ENCODE results near the gene NFKBIL1. TPM values are rescaled to one million over a fixed set of nuclear protein-coding genes. Genes with fewer than 3 reads are reported as not detected.
A peak's percentile ranks its signal among the peaks of the same experiment; 100 is the strongest.

The NFKBIL1 gene
- total RNA-seq, 1 experiment from 2014 or later = 21.8 TPM

GRCh38 chr6:31540640-31541039 is 6.8 kb upstream of the NFKBIL1 start:
- H3K9me3 ChIP-seq (ENCODE audit: low read length) = no peaks in the 10 kb centered on the region
- peak overlapping the region; percentile 95 for H3K27ac ChIP-seq (ENCODE audit: low read length)
- peaks cover 46% of the 10 kb centered on the region for H4K20me1 ChIP-seq (ENCODE audit: insufficient read depth, low read depth, low read length)
- H3K4me3 ChIP-seq (ENCODE audit: low read length) = peak overlapping the region; percentile 96
- H3K9ac ChIP-seq (ENCODE audit: low read length) = peak overlapping the region; percentile 96
- peaks cover 62% of the 10 kb centered on the region for H3K79me2 ChIP-seq (ENCODE audit: low read length)
- H2AFZ ChIP-seq (ENCODE audit: low read length) = no peak overlapping the region
- H3K9me2 ChIP-seq (replicated peaks; ENCODE audit: insufficient read depth, low read length) = no peaks in the 10 kb centered on the region
- peaks cover 53% of the 10 kb centered on the region for H3K4me1 ChIP-seq (ENCODE audit: low read length)
- DNase-seq = no peak
- H3K27me3 ChIP-seq (ENCODE audit: low read length) = no peaks in the 10 kb centered on the region
- peaks cover 54% of the 10 kb centered on the region for H3K36me3 ChIP-seq (ENCODE audit: insufficient read depth, low read length)
- peak overlapping the region; percentile 98 for H3K4me2 ChIP-seq (ENCODE audit: low read depth, low read length, poor library complexity, severe bottlenecking)

GRCh38 chr6:31541059-31541657 is 6.2 kb upstream of the NFKBIL1 start:
- Histone ChIP-seq H3K4me3 (ENCODE audit: low read length) (peak overlapping the region; percentile 96), H3K4me1 (ENCODE audit: low read length) (peaks cover 58% of the 10 kb centered on the region), H3K9me2 (replicated peaks; ENCODE audit: insufficient read depth, low read length) (no peaks in the 10 kb centered on the region), H3K4me2 (ENCODE audit: low read depth, low read length, poor library complexity, severe bottlenecking) (peak overlapping the region; percentile 98), H3K9me3 (ENCODE audit: low read length) (no peaks in the 10 kb centered on the region), H3K79me2 (ENCODE audit: low read length) (peaks cover 59% of the 10 kb centered on the region), H3K27me3 (ENCODE audit: low read length) (no peaks in the 10 kb centered on the region), H3K27ac (ENCODE audit: low read length) (peak overlapping the region; percentile 95), H4K20me1 (ENCODE audit: insufficient read depth, low read depth, low read length) (peaks cover 41% of the 10 kb centered on the region), H3K9ac (ENCODE audit: low read length) (peak overlapping the region; percentile 96), H3K36me3 (ENCODE audit: insufficient read depth, low read length) (peaks cover 49% of the 10 kb centered on the region), H2AFZ (ENCODE audit: low read length) (no peak overlapping the region)
- peak; percentile 89 for DNase-seq

GRCh38 chr6:31541658-31542521 is 5.5 kb upstream of the NFKBIL1 start, which contains the start of gene DDX39B:
TSS of gene DDX39B (minus strand) at chr6:31542003. CDS start at chr6:31540532, 1,471 bp downstream.
- H3K27ac ChIP-seq (ENCODE audit: low read length) = peak within 1 kb of the TSS; percentile 95
- peaks cover 64% of the 10 kb centered on the region for H3K4me1 ChIP-seq (ENCODE audit: low read length)
- peak within 1 kb of the TSS; percentile 98 for H3K4me2 ChIP-seq (ENCODE audit: low read depth, low read length, poor library complexity, severe bottlenecking)
- no peak within 1 kb of the TSS for H2AFZ ChIP-seq (ENCODE audit: low read length)
- peak within 1 kb of the TSS; percentile 96 for H3K4me3 ChIP-seq (ENCODE audit: low read length)
- no peaks in the 10 kb centered on the region for H3K27me3 ChIP-seq (ENCODE audit: low read length)
- H3K9me3 ChIP-seq (ENCODE audit: low read length) = no peaks in the 10 kb centered on the region
- H3K9ac ChIP-seq (ENCODE audit: low read length) = peak within 1 kb of the TSS; percentile 96
- peak; percentile 98 for DNase-seq
- no peaks in the 10 kb centered on the region for H3K9me2 ChIP-seq (replicated peaks; ENCODE audit: insufficient read depth, low read length)
- H3K36me3 ChIP-seq (ENCODE audit: insufficient read depth, low read length) = peaks cover 42% of the 10 kb centered on the region
- H3K79me2 ChIP-seq (ENCODE audit: low read length) = peaks cover 55% of the 10 kb centered on the region
- peaks cover 34% of the 10 kb centered on the region for H4K20me1 ChIP-seq (ENCODE audit: insufficient read depth, low read depth, low read length)

GRCh38 chr6:31543639-31544038 is 3.8 kb upstream of the NFKBIL1 start:
- Histone ChIP-seq H3K27ac (ENCODE audit: low read length) (peak overlapping the region; percentile 95; the same call in 1 of the 2 replicates), H3K27me3 (ENCODE audit: low read length) (no peaks in the 10 kb centered on the region), H2AFZ (ENCODE audit: low read length) (no peak overlapping the region), H3K9me2 (replicated peaks; ENCODE audit: insufficient read depth, low read length) (no peaks in the 10 kb centered on the region), H3K9me3 (ENCODE audit: low read length) (no peaks in the 10 kb centered on the region), H4K20me1 (ENCODE audit: insufficient read depth, low read depth, low read length) (peaks cover 24% of the 10 kb centered on the region), H3K4me3 (ENCODE audit: low read length) (peak overlapping the region; percentile 96; the same call in 1 of the 2 replicates), H3K79me2 (ENCODE audit: low read length) (peaks cover 57% of the 10 kb centered on the region), H3K9ac (ENCODE audit: low read length) (no peak overlapping the region), H3K4me1 (ENCODE audit: low read length) (peaks cover 76% of the 10 kb centered on the region), H3K4me2 (ENCODE audit: low read depth, low read length, poor library complexity, severe bottlenecking) (peak overlapping the region; percentile 98), H3K36me3 (ENCODE audit: insufficient read depth, low read length) (peaks cover 31% of the 10 kb centered on the region)
- peak; percentile 40 for DNase-seq

GRCh38 chr6:31544676-31545075 is 2.7 kb upstream of the NFKBIL1 start:
- H3K4me3 ChIP-seq (ENCODE audit: low read length) = peak overlapping the region; percentile 69; the same call in 1 of the 2 replicates
- DNase-seq = peak; percentile 40
- no peaks in the 10 kb centered on the region for H3K27me3 ChIP-seq (ENCODE audit: low read length)
- no peaks in the 10 kb centered on the region for H3K9me2 ChIP-seq (replicated peaks; ENCODE audit: insufficient read depth, low read length)
- H3K4me1 ChIP-seq (ENCODE audit: low read length) = peaks cover 76% of the 10 kb centered on the region
- H3K9me3 ChIP-seq (ENCODE audit: low read length) = no peaks in the 10 kb centered on the region
- peak overlapping the region; percentile 72 for H3K9ac ChIP-seq (ENCODE audit: low read length)
- peaks cover 52% of the 10 kb centered on the region for H3K79me2 ChIP-seq (ENCODE audit: low read length)
- H2AFZ ChIP-seq (ENCODE audit: low read length) = no peak overlapping the region
- H3K27ac ChIP-seq (ENCODE audit: low read length) = peak overlapping the region; percentile 87
- peaks cover 14% of the 10 kb centered on the region for H4K20me1 ChIP-seq (ENCODE audit: insufficient read depth, low read depth, low read length)
- peak overlapping the region; percentile 85 for H3K4me2 ChIP-seq (ENCODE audit: low read depth, low read length, poor library complexity, severe bottlenecking)
- H3K36me3 ChIP-seq (ENCODE audit: insufficient read depth, low read length) = peaks cover 28% of the 10 kb centered on the region

GRCh38 chr6:31545291-31545690 is 2.1 kb upstream of the NFKBIL1 start:
- H3K4me2 ChIP-seq (ENCODE audit: low read depth, low read length, poor library complexity, severe bottlenecking) = peak overlapping the region; percentile 85
- peaks cover 73% of the 10 kb centered on the region for H3K4me1 ChIP-seq (ENCODE audit: low read length)
- no peaks in the 10 kb centered on the region for H3K9me3 ChIP-seq (ENCODE audit: low read length)
- no peaks in the 10 kb centered on the region for H3K27me3 ChIP-seq (ENCODE audit: low read length)
- H3K9me2 ChIP-seq (replicated peaks; ENCODE audit: insufficient read depth, low read length) = no peaks in the 10 kb centered on the region
- H3K4me3 ChIP-seq (ENCODE audit: low read length) = peak overlapping the region; percentile 69
- peak overlapping the region; percentile 72 for H3K9ac ChIP-seq (ENCODE audit: low read length)
- H2AFZ ChIP-seq (ENCODE audit: low read length) = no peak overlapping the region
- peaks cover 8% of the 10 kb centered on the region for H4K20me1 ChIP-seq (ENCODE audit: insufficient read depth, low read depth, low read length)
- peaks cover 46% of the 10 kb centered on the region for H3K79me2 ChIP-seq (ENCODE audit: low read length)
- DNase-seq = peak; percentile 78
- H3K27ac ChIP-seq (ENCODE audit: low read length) = peak overlapping the region; percentile 87
- H3K36me3 ChIP-seq (ENCODE audit: insufficient read depth, low read length) = peaks cover 23% of the 10 kb centered on the region

GRCh38 chr6:31546339-31546957 is 960 bp upstream of the NFKBIL1 start, which contains the start of gene ATP6V1G2:
TSS of gene ATP6V1G2 (minus strand) at chr6:31546608. CDS start at chr6:31546559, 49 bp downstream.
- peaks cover 12% of the 10 kb centered on the region for H3K36me3 ChIP-seq (ENCODE audit: insufficient read depth, low read length)
- no peaks in the 10 kb centered on the region for H3K9me2 ChIP-seq (replicated peaks; ENCODE audit: insufficient read depth, low read length)
- no peaks in the 10 kb centered on the region for H3K9me3 ChIP-seq (ENCODE audit: low read length)
- peak; percentile 96 for DNase-seq
- H3K9ac ChIP-seq (ENCODE audit: low read length) = peak within 1 kb of the TSS; percentile 75
- peaks cover 34% of the 10 kb centered on the region for H3K79me2 ChIP-seq (ENCODE audit: low read length)
- no peaks in the 10 kb centered on the region for H3K27me3 ChIP-seq (ENCODE audit: low read length)
- peaks cover 70% of the 10 kb centered on the region for H3K4me1 ChIP-seq (ENCODE audit: low read length)
- H3K4me3 ChIP-seq (ENCODE audit: low read length) = peak within 1 kb of the TSS; percentile 72
- H3K27ac ChIP-seq (ENCODE audit: low read length) = peak within 1 kb of the TSS; percentile 87
- H2AFZ ChIP-seq (ENCODE audit: low read length) = no peak within 1 kb of the TSS
- peak within 1 kb of the TSS; percentile 85 for H3K4me2 ChIP-seq (ENCODE audit: low read depth, low read length, poor library complexity, severe bottlenecking)
- no peaks in the 10 kb centered on the region; the same call in 1 of the 2 replicates for H4K20me1 ChIP-seq (ENCODE audit: insufficient read depth, low read depth, low read length)
